ENCODE data around the gene QSOX2. TPM values are rescaled to one million over a fixed set of nuclear protein-coding genes. Genes with fewer than 3 reads are reported as not detected.

The QSOX2 gene
- total RNA-seq, 6 donors from 2014 or later = 6.9 to 14.8 (median 10.1) TPM

DNA sequence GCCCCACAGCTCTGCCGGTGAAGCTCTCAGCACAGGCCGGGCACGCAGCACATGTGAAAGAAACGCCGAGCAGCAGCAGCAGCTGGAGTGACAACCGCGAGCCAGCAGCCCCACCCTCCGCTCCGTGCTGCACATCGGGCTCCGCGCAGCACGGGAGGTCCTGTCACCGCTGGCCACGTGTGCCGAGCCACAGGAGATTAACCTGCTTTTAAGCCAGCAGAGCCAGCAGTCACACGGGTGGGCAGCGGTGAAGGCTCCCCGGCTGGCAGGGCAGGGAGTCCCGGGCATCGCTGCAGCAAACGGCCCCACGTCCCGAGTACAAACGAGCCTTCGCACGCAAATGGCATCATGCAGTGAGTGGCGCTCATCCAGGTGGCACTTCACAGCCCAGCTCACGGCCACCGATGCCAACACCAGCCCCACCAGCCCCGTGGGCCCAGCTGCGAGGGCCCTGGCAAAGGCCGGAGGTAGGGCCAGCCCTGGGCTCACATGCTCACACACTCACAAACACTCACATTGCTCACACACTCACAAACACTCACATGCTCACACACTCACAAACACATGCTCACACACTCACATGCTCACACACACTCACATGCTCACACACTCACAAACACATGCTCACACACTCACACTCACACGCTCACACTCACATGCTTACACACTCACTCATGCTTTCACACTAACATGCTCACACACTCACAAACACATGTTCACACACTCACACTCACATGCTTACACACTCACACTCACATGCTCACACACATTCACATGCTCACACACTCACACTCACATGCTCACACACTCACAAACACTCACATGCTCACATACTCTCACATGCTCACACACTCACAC lies 47.2 kb upstream of the QSOX2 start:
- DNase-seq = peak in 1 of 2 donors; percentile 80
- 66 to 73% methylated on average over 20 to 27 of the region's 34 CpGs for WGBS, 2 donors
- no peak for ATAC-seq (ENCODE audit: low FRiP score in 2 of 2)

DNA sequence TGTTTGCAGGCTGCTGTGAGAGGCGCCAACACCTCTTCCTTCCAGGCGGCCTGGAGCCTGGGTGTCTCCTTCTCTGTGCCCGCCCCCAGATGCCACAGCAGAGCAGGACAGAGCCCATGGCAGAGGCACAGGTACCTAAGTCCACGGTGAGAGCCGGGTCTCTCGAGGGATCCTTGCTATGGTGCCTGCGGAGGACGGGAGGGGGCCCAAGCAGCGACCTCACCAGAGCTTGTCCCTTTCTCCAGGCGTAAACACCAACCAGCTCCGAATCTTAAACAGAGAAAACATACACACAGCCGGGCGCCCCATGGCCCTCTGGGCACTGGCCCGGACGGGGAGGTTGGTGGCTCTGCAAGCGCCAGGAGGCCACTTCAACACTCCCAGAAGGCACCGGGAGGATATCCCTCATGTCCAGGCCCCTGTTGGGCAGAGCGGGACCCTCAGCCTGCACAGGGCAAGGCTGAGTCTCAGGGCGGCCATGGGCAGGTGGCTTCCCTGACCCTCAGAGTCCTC lies 46.5 kb upstream of the QSOX2 start:
- no peaks in the 10 kb centered on the region for H3K27me3 ChIP-seq
- peaks cover 0 to under 1% (median 0%) of the 10 kb centered on the region in 4 donors for H3K4me1 ChIP-seq
- no peak overlapping the region for H3K27ac ChIP-seq
- TF ChIP-seq, protein P1, sequence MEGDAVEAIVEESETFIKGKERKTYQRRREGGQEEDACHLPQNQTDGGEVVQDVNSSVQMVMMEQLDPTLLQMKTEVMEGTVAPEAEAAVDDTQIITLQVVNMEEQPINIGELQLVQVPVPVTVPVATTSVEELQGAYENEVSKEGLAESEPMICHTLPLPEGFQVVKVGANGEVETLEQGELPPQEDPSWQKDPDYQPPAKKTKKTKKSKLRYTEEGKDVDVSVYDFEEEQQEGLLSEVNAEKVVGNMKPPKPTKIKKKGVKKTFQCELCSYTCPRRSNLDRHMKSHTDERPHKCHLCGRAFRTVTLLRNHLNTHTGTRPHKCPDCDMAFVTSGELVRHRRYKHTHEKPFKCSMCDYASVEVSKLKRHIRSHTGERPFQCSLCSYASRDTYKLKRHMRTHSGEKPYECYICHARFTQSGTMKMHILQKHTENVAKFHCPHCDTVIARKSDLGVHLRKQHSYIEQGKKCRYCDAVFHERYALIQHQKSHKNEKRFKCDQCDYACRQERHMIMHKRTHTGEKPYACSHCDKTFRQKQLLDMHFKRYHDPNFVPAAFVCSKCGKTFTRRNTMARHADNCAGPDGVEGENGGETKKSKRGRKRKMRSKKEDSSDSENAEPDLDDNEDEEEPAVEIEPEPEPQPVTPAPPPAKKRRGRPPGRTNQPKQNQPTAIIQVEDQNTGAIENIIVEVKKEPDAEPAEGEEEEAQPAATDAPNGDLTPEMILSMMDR (IDR thresholded peaks at IDR 0.05) = no peak
- TF ChIP-seq EP300 (IDR thresholded peaks at IDR 0.05) (no peak), POLR2AphosphoS5 (IDR thresholded peaks at IDR 0.05) (no peak), POLR2A (IDR thresholded peaks at IDR 0.05) (no peak)
- DNase-seq (peak in 1 of 2 donors; percentile 66), ATAC-seq (ENCODE audit: low FRiP score in 2 of 2) (no peak)
- no peaks in the 10 kb centered on the region for H3K9me3 ChIP-seq
- H3K36me3 ChIP-seq = no peaks in the 10 kb centered on the region
- H3K4me3 ChIP-seq = no peak overlapping the region
- 74% methylated on average over 19 of the region's 19 CpGs; no CpG with 5 or more reads in 1 of the 2 donors for WGBS, 2 donors

More for the DNA sequence above, 47.2 kb upstream of the QSOX2 start:
- no peaks in the 10 kb centered on the region for H3K36me3 ChIP-seq
- no peaks in the 10 kb centered on the region for H3K27me3 ChIP-seq
- TF ChIP-seq POLR2A (IDR thresholded peaks at IDR 0.05) = no peak
- TF ChIP-seq, protein P1 (IDR thresholded peaks at IDR 0.05) = no peak
- TF ChIP-seq POLR2AphosphoS5 (IDR thresholded peaks at IDR 0.05) = no peak
- TF ChIP-seq EP300 (IDR thresholded peaks at IDR 0.05) = no peak
- no peaks in the 10 kb centered on the region for H3K9me3 ChIP-seq
- no peak overlapping the region for H3K27ac ChIP-seq
- H3K4me3 ChIP-seq = no peak overlapping the region
- peaks cover 0 to 5% (median 0%) of the 10 kb centered on the region in 4 donors for H3K4me1 ChIP-seq

DNA sequence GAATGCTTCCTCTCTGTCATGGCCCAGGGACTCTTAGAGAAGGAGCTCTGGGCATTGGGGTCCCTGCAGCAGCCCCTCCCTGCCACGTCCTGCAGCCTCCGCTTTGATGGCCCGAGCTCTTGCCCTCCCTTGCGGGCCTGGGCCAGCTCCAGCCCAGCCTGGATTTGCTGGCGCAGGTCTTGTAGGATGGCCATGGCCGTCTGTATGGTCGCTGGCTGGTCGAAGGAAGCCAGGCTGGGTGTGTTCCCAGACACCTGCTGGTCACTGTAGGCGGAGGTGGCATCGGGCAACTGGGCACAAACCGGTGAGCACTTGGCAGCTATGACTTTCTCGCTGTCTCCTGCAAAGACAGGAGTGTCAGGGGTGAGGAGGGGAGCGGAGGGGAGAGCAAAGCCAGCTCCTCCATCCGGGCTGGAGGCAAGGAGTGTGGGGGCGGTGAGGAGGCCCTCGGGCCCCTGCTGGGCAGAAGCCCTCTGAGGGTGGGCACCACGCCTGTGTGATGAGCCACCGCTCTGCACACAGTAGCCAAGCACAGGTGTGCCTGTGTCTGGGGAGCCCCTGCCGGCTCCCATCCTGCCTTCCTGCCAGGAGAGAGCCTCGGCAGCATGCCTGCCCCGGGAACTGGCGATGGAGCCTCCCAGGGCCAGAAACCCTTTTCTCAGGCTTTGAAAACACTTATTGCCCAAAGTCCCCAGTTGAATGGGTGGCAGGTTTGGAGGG lies 45.9 kb upstream of the QSOX2 start:
- H3K4me3 ChIP-seq = no peak overlapping the region
- ATAC-seq (ENCODE audit: low FRiP score in 2 of 2) (no peak), DNase-seq (peak in 1 of 2 donors; percentile 57)
- no peaks in the 10 kb centered on the region for H3K9me3 ChIP-seq
- TF ChIP-seq POLR2AphosphoS5 (IDR thresholded peaks at IDR 0.05) = no peak
- no peak for TF ChIP-seq POLR2A (IDR thresholded peaks at IDR 0.05)
- TF ChIP-seq, protein P1 (IDR thresholded peaks at IDR 0.05) = no peak
- H3K27ac ChIP-seq = no peak overlapping the region
- no peaks in the 10 kb centered on the region for H3K27me3 ChIP-seq
- WGBS, 2 donors = 79 to 90% methylated on average over 13 to 22 of the region's 22 CpGs
- no peaks in the 10 kb centered on the region for H3K36me3 ChIP-seq
- H3K4me1 ChIP-seq = no peaks in the 10 kb centered on the region

DNA sequence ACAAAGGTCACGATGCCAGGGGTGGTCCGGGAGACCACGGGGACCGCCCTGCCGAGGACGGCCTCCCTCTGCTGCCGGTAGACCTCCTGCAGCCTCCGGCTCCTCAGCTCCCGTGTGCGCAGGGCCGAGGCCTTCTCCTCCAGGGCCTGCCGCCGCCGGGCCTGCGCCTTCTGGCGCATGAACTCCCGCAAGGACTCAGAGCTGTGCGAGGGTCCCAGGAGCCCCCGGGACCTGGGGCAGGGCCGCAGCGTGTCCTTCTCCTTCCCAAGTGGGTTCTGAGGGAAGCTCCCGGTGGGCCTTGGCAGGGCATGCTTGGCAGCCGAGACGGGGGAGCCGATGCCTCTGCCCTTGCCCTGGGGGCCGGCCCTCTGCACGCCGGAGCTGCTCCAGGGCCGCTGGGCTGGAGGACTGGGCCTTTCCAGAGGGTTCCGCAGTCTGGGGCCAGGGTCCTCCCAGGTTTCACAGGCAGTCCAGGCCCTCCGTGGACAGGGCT lies 44.9 kb upstream of the QSOX2 start:
- no peaks in the 10 kb centered on the region for H3K36me3 ChIP-seq
- TF ChIP-seq EP300 (IDR thresholded peaks at IDR 0.05) = no peak
- no peak for TF ChIP-seq POLR2A (IDR thresholded peaks at IDR 0.05)
- TF ChIP-seq, protein P1 (IDR thresholded peaks at IDR 0.05) = no peak
- TF ChIP-seq POLR2AphosphoS5 (IDR thresholded peaks at IDR 0.05) = no peak
- no peaks in the 10 kb centered on the region for H3K27me3 ChIP-seq
- no peak for ATAC-seq (ENCODE audit: low FRiP score in 2 of 2)
- DNase-seq = peak in 1 of 2 donors; percentile 77
- H3K4me3 ChIP-seq = no peak overlapping the region
- H3K9me3 ChIP-seq = no peaks in the 10 kb centered on the region
- no peaks in the 10 kb centered on the region for H3K4me1 ChIP-seq
- H3K27ac ChIP-seq = no peak overlapping the region
- 94 to 100% methylated on average over 1 to 18 of the region's 31 CpGs for WGBS, 2 donors

All from upper lobe of left lung (tissue), 6 donors.